Heart left ventricle (tissue), 16 donors: ENCODE measurements around the gene F12. TPM values are rescaled to one million over a fixed set of nuclear protein-coding genes. Genes with fewer than 3 reads are reported as not detected.

Experiments used
- ATAC-seq, 4 donors: fragments of 200-7000 bp; cut with Tn5 transposase; one replicate each; pipeline ENCODE4 v1.9.1; 2020 to 2022; ENCODE audit warnings: moderate library complexity in 4 of 4, mild to moderate bottlenecking in 3 of 4, moderate number of reproducible peaks in 1 of 4
- DNase-seq, 5 donors: peaks; one replicate each; pipeline ENCODE4 v3.0.0-alpha.2; 2020
- H3K27ac ChIP-seq, 12 donors: fragments of 200-600 bp; sonication (generic) in 4 of 12; one replicate each; pipeline versions ENCODE4 v1.5.0 to v1.8.0; 2016 to 2022; ENCODE audit warnings: mild to moderate bottlenecking in 2 of 12
- H3K27me3 ChIP-seq, 9 donors: fragments of 200-600 bp; sonication (generic) in 2 of 9; one replicate each; pipeline versions ENCODE4 v1.5.1 to v1.8.0; 2016 to 2022; ENCODE audit warnings: mild to moderate bottlenecking in 3 of 9
- H3K36me3 ChIP-seq, 9 donors: fragments of 200-600 bp; sonication (generic) in 2 of 9; one replicate each; pipeline versions ENCODE4 v1.5.0 to v1.8.0; 2018 to 2022; ENCODE audit warnings: mild to moderate bottlenecking in 2 of 9
- H3K4me1 ChIP-seq, 12 donors: fragments of 200-600 bp; sonication (generic) in 4 of 12; one replicate each; pipeline versions ENCODE4 v1.5.0 to v1.8.0; 2016 to 2022; ENCODE audit warnings: mild to moderate bottlenecking in 3 of 12
- H3K4me3 ChIP-seq, 12 donors: fragments of 200-600 bp; sonication (generic) in 4 of 12; one replicate each; pipeline versions ENCODE4 v1.5.0 to v1.8.0; 2017 to 2022; ENCODE audit warnings: mild to moderate bottlenecking in 9 of 12, moderate library complexity in 4 of 12
- H3K9me3 ChIP-seq, 12 donors: fragments of 200-600 bp; sonication (generic) in 4 of 12; one replicate each; pipeline versions ENCODE4 v1.5.0 to v1.8.0; 2016 to 2022; ENCODE audit warnings: mild to moderate bottlenecking in 1 of 12
- POLR2A ChIP-seq, 2 donors: fragments of 450-650 bp; IDR thresholded peaks; one replicate each; pipeline ENCODE4 v1.6.1; 2017; ENCODE audit warnings: antibody characterized with exemption in 2 of 2, mild to moderate bottlenecking in 2 of 2, moderate library complexity in 2 of 2
- WGBS, 4 donors: extraction: QIAGEN DNeasy Blood & Tissue Kit in 2 of 4; methylation state at CpG; one replicate each; pipeline versions ENCODE4 v1.1.5 to v1.1.7; 2013 to 2018; 5-methylcytosine and 5-hydroxymethylcytosine counted together
- intact Hi-C, 10 donors: fragments of 100-400 bp; cut with DNase I; formaldehyde crosslinking; loops; one replicate each; pipeline versions ENCODE4 v1.11.1 to v1.14.2; 2022
- polyA plus RNA-seq, 2 donors: library from polyadenylated mRNA; stranded (reverse); fragments of 200-250 nt; gene quantifications; one replicate each; pipeline ENCODE4 v1.2.3, GENCODE V29; 2013
- total RNA-seq, 9 donors: library from RNA; depleted of rRNA in 2 of 9; stranded (reverse); fragments of >200 nt in 2 of 9; fragmentation: NEBNext Ultra II Directional in 3 of 9; extraction: Animal tissue kit (Norgen Biotek cat#: 25700) in 3 of 9; gene quantifications; one replicate each; pipeline versions ENCODE4 v1.1.0 to v1.2.4, GENCODE V29; 2016 to 2023
- TF ChIP-seq, protein P1 (sequence below), 12 donors: fragments of 200-600 bp; sonication (generic) in 4 of 12; IDR thresholded peaks; one replicate each; pipeline versions ENCODE4 v1.5.0 to v1.8.0; 2018 to 2022; ENCODE audit warnings: antibody characterized with exemption in 12 of 12, mild to moderate bottlenecking in 5 of 12
- donor health status: ischemic (EF 13 %, LVEDD 7.1; RV severe dilation, severe dysfunction).
- donor health status: healthy with polysubstance abuse.
- donor health status: DM: no; HTN: yes; CAD: no.
- donor health status: DM: no; HTN: no; CAD: no.
- donor health status: ischemic (EF 25% LVEDD 6.9; RV normal size, moderate dysfunction).
- donor health status: ischemic (EF 25% LVEDD 5.7; RV mildly dilated, moderate dysfunction).
- donor health status: healthy.
- donor health status: DM: yes; HTN: yes; CAD: no.
- donor health status: ischemic (EF 35%, LVEDD 5.7; RV mildly dilated, moderate dysfunction).
- donor health status: nonischemic (EF 11% LVEDD 7.7; RV severe dilation, severe dysfunction).
- donor health status: DM: yes; HTN: yes; CAD: no.
- donor health status: PGD.
- donor health status: ischemic (EF 29% LVEDD 5.4; RV normal size, mild dysfunction).
- donor health status: nonischemic (EF 23%, LVEDD 6.1; RV moderate dilation, normal function).

F12 gene
- total and polyA plus RNA-seq, 11 donors, result 0.29 to 0.56 TPM; not detected in 9

DNA sequence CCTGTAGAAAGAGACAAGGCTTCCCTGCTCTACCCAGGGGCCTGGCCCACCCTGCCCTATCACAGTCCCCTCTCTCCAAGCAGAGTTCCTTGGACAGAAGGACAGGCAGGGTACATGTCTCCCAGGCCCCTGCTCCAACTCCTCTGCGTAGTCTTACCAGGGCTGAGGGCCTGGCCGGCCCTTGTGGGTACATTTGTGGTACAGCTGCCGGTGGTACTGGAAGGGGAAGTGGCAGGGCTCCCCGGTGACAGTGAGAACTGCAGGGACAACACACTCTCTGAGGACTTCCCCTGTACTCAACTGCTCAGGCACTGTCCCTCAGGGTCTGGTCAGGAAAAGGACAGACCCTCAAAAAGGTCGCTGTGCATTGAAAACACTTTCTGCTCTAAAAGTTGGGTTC lies 3.6 kb downstream of the F12 start:
- WGBS, 4 donors, result 74 to 93% (median 88%) methylated on average over 5 of the region's 5 CpGs
- TF ChIP-seq, protein P1, sequence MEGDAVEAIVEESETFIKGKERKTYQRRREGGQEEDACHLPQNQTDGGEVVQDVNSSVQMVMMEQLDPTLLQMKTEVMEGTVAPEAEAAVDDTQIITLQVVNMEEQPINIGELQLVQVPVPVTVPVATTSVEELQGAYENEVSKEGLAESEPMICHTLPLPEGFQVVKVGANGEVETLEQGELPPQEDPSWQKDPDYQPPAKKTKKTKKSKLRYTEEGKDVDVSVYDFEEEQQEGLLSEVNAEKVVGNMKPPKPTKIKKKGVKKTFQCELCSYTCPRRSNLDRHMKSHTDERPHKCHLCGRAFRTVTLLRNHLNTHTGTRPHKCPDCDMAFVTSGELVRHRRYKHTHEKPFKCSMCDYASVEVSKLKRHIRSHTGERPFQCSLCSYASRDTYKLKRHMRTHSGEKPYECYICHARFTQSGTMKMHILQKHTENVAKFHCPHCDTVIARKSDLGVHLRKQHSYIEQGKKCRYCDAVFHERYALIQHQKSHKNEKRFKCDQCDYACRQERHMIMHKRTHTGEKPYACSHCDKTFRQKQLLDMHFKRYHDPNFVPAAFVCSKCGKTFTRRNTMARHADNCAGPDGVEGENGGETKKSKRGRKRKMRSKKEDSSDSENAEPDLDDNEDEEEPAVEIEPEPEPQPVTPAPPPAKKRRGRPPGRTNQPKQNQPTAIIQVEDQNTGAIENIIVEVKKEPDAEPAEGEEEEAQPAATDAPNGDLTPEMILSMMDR (IDR thresholded peaks at IDR 0.05), result no peak
- no peak for TF ChIP-seq POLR2A (IDR thresholded peaks at IDR 0.05)
- peak overlapping the region in 1 of 12 donors; percentile 29 for H3K27ac ChIP-seq
- no peaks in the 10 kb centered on the region for H3K9me3 ChIP-seq
- peaks cover 23 to 45% (median 33%) of the 10 kb centered on the region in 9 donors for H3K27me3 ChIP-seq
- H3K4me1 ChIP-seq, result peaks cover 8 to 48% (median 25%) of the 10 kb centered on the region in 12 donors
- peak in 3 of 5 donors; percentile 52 to 73 (median 58) for DNase-seq
- no peaks in the 10 kb centered on the region for H3K36me3 ChIP-seq
- H3K4me3 ChIP-seq, result no peak overlapping the region
- peak in 1 of 4 donors; percentile 9 for ATAC-seq
- intact Hi-C loops, result loop anchor here in 4 of 10 donors (2.0 to 10.0 kb wide), 5 partner anchors 41 to 199 kb away; partner anchors contain the start of genes B4GALT7 (in 1 of the 4) and PRR7 (in 1 of the 4)

DNA sequence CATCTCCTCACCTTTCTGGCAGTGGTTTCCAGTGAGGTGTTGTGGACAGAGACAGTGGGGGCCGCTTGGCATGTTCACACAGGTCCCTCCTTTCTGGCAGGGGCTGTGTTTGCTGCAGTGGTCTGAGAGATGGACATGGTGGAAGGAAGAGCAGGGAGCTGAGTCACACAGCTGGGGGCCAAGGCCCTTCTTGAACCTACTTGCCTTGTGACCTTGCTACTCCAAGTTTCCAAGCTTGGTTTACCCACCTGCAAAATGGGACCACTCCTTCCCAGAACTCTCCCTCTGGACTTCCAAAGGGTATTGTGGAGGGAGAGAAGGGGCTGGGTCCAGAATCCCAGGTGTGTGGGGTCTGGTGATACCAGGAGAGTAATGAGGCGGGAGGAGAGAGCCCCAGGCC lies 4.1 kb downstream of the F12 start:
- H3K27ac ChIP-seq, result peak overlapping the region in 1 of 12 donors; percentile 29
- intact Hi-C loops, result loop anchor here in 4 of 10 donors (2.0 to 10.0 kb wide), 5 partner anchors 41 to 199 kb away; partner anchors contain the start of genes B4GALT7 (in 1 of the 4) and PRR7 (in 1 of the 4)
- no peak for DNase-seq
- H3K4me1 ChIP-seq, result peaks cover 8 to 46% (median 27%) of the 10 kb centered on the region in 12 donors
- peaks cover 26 to 50% (median 38%) of the 10 kb centered on the region in 9 donors for H3K27me3 ChIP-seq
- H3K4me3 ChIP-seq, result no peak overlapping the region
- WGBS, 4 donors, result 94 to 100% (median 96%) methylated on average over 2 of the region's 2 CpGs
- no peak for TF ChIP-seq POLR2A (IDR thresholded peaks at IDR 0.05)
- ATAC-seq, result no peak
- H3K36me3 ChIP-seq, result no peaks in the 10 kb centered on the region
- H3K9me3 ChIP-seq, result no peaks in the 10 kb centered on the region

DNA sequence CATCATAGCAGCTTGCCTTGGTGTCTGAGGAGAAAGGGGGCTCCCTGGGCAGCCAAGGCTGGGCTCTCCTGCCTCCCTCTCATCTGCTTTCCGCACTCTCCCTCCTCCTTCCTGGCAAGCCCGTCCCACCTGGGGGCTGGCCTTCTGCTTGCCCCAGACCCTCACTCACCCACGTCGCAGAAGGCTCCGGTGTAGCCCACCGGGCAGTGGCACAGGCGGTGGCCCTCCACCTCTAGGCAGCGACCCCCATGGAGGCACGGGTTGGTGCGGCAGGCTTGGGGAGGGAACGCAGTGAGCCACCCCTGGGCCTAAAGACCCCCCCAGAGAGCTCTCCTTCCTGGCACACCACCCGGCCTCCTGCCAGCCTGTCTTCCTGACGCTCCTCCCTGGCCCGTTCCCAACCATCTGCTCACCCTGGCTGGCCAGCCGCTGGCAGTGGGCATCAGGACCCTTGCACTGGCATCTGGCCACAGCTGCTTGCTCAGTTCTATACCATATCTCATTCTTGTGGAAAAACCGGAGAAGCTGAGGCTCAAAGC lies 4.7 kb downstream of the F12 start:
- no peak for TF ChIP-seq POLR2A (IDR thresholded peaks at IDR 0.05)
- TF ChIP-seq, protein P1 (IDR thresholded peaks at IDR 0.05), result no peak
- no peaks in the 10 kb centered on the region for H3K9me3 ChIP-seq
- WGBS, 4 donors, result 29 to 35% (median 32%) methylated on average over 10 to 16 of the region's 16 CpGs
- intact Hi-C loops, result loop anchor here (1.0 to 10.0 kb wide), 7 partner anchors 42 to 200 kb away; partner anchors contain the start of genes B4GALT7 (in 1 of the 10) and PRR7 (in 1 of the 10)
- peak overlapping the region in 11 of 12 donors; percentile 38 to 64 (median 56) for H3K4me3 ChIP-seq
- H3K27me3 ChIP-seq, result peaks cover 32 to 56% (median 44%) of the 10 kb centered on the region in 9 donors
- DNase-seq, result peak in 1 of 5 donors; percentile 64
- no peaks in the 10 kb centered on the region for H3K36me3 ChIP-seq
- H3K27ac ChIP-seq, result peak overlapping the region in 1 of 12 donors; percentile 35
- no peak for ATAC-seq
- H3K4me1 ChIP-seq, result peaks cover 8 to 51% (median 32%) of the 10 kb centered on the region in 12 donors

DNA sequence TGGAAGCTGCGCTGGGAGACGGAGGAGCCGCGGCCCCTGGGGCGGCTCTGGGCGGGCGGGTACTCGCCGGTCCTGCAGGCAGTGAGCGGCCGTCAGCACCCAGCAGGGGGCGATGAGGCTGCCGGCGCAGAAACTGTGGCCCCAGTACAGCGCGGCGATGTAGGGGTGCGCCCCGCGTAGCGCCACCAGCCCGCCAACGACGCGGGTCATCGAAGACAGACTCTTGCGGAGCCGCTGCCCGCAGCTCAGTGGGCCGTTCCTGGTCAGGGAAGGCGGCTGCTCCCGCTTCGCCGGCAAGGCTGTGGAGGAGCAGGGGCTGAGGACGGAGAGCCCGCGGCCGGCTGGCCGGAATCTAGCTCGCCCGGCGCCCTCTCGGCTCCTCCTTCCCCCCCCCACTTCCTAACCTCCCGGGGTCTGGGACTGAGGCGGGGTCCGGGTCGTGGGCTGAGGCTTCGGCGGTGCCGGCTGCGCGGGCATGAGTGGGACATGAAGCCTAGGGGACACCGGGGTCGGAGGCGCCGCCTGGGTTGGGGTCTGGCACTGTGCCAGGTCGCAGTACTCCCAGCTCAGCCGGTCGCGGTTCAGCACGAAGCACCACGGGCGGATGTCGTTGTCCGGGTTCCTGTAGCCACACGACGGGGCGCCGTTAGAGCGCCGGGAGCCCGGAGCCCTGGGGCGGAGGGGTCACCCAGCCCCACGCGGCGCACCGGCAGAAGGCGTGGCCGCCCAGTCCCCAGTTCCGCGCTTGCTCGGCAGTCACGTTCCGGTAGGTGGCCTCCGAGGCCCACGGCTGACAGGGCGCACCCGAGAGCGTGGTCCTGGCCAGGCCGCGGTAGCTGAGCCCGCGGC lies 5.3 kb downstream of the F12 start:
- WGBS, 4 donors, result 0 to 1% (median 0%) methylated on average over 41 to 93 of the region's 93 CpGs

More for the DNA sequence above, 5.3 kb downstream of the F12 start:
- Histone ChIP-seq H3K9me3 (no peaks in the 10 kb centered on the region), H3K4me1 (peaks cover 8 to 51% (median 32%) of the 10 kb centered on the region in 12 donors), H3K27ac (peak overlapping the region in 2 of 12 donors; percentile 25 to 35), H3K4me3 (peak overlapping the region; percentile 32 to 64 (median 56)), H3K27me3 (peaks cover 39 to 63% (median 50%) of the 10 kb centered on the region in 9 donors), H3K36me3 (no peaks in the 10 kb centered on the region)
- peak; percentile 85 to 97 (median 94) for ATAC-seq
- intact Hi-C loops, result loop anchor here (1.0 to 10.0 kb wide), 7 partner anchors 43 to 201 kb away; partner anchors contain the start of genes B4GALT7 (in 1 of the 10) and PRR7 (in 1 of the 10)
- no peak for TF ChIP-seq POLR2A (IDR thresholded peaks at IDR 0.05)
- TF ChIP-seq, protein P1 (IDR thresholded peaks at IDR 0.05), result peak; percentile 63 to 85 (median 68)
- DNase-seq, result peak; percentile 85 to 93 (median 87)
